Measurements from ENCODE around the gene FAF1. TPM values are rescaled to one million over a fixed set of nuclear protein-coding genes. Genes with fewer than 3 reads are reported as not detected.

Gene FAF1
- total and polyA plus RNA-seq, 2 donors (not counting 3 experiments of a cell fraction or from before 2014, with no cell fraction given), result 9.0 to 57.6 TPM

DNA sequence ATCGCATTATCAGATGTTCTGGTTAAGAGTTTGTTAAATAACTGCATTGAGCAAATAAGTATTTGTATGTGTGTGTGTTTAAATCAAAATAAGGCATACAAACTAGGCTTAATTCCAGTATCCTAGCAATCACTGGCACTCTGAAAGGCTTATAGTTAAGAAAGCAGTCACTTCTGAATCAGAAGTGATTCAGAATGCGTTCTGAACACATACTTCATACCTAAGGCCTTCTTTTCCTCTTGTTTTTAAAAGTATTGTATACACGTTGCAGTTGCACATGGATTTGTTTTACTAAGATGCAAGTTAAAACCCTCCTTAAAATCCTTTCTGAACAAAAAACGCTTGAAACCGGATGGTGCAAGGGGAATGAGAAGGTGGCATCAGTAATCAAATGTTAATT lies 298.4 kb downstream of the FAF1 start:
- DNase-seq (ENCODE audit: low read depth, low spot score) (no peak), FAIRE-seq (no peak)
- Histone ChIP-seq H3K27ac (ENCODE audit: insufficient read depth, low read depth, low read length) (no peak overlapping the region), H2AFZ (ENCODE audit: low read depth, low read length) (no peak overlapping the region), H3K9me1 (replicated peaks; ENCODE audit: control insufficient read depth, extremely low read depth, insufficient read depth, low read length) (no peaks in the 10 kb centered on the region), H3K4me1 (ENCODE audit: control insufficient read depth, extremely low read depth, insufficient read depth, low read length) (no peaks in the 10 kb centered on the region), H3K9me3 (replicated peaks; ENCODE audit: control insufficient read depth, insufficient read depth, low read length) (no peaks in the 10 kb centered on the region), H3K36me3 (ENCODE audit: control insufficient read depth in 2 of 2, extremely low read depth in 1 of 2, insufficient read depth in 2 of 2, low read length in 2 of 2) (no peaks in the 10 kb centered on the region), H3K4me3 (replicated peaks in 1 of 3; ENCODE audit: insufficient read depth in 1 of 3, low read depth in 1 of 3, low read length in 3 of 3) (no peak overlapping the region), H3K4me2 (ENCODE audit: insufficient read depth, low read length) (no peak overlapping the region), H3K27me3 (ENCODE audit: control insufficient read depth in 2 of 2, insufficient read depth in 2 of 2, low read length in 2 of 2) (no peaks in the 10 kb centered on the region), H3K79me2 (ENCODE audit: control insufficient read depth, insufficient read depth, low read length) (no peaks in the 10 kb centered on the region), H3K9ac (replicated peaks; ENCODE audit: extremely low read depth, insufficient read depth, low read length) (no peak overlapping the region), H4K20me1 (replicated peaks; ENCODE audit: control insufficient read depth, extremely low read depth, insufficient read depth, low read length) (no peaks in the 10 kb centered on the region)
- CTCF ChIA-PET, result interaction anchor here (1.1 kb wide), 1 partner anchor 14 kb away, joined by 3 read pairs; no protein-coding TSS in a partner anchor
- TF ChIP-seq, protein P1, sequence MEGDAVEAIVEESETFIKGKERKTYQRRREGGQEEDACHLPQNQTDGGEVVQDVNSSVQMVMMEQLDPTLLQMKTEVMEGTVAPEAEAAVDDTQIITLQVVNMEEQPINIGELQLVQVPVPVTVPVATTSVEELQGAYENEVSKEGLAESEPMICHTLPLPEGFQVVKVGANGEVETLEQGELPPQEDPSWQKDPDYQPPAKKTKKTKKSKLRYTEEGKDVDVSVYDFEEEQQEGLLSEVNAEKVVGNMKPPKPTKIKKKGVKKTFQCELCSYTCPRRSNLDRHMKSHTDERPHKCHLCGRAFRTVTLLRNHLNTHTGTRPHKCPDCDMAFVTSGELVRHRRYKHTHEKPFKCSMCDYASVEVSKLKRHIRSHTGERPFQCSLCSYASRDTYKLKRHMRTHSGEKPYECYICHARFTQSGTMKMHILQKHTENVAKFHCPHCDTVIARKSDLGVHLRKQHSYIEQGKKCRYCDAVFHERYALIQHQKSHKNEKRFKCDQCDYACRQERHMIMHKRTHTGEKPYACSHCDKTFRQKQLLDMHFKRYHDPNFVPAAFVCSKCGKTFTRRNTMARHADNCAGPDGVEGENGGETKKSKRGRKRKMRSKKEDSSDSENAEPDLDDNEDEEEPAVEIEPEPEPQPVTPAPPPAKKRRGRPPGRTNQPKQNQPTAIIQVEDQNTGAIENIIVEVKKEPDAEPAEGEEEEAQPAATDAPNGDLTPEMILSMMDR (IDR thresholded peaks at IDR 0.05; ENCODE audit: extremely low read depth in 1 of 2, insufficient read depth in 1 of 2, low read depth in 1 of 2, low read length in 2 of 2), result no peak
- no peak for TF ChIP-seq EZH2 (IDR thresholded peaks at IDR 0.05; ENCODE audit: borderline replicate concordance, low read depth, low read length, severe bottlenecking)
- TF ChIP-seq, protein P2, sequence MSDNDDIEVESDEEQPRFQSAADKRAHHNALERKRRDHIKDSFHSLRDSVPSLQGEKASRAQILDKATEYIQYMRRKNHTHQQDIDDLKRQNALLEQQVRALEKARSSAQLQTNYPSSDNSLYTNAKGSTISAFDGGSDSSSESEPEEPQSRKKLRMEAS (IDR thresholded peaks at IDR 0.05; ENCODE audit: insufficient read depth, insufficient read length), result no peak
- TF ChIP-seq POLR2A (IDR thresholded peaks at IDR 0.05; ENCODE audit: low read depth, low read length), result no peak
- no peak for TF ChIP-seq FOS (IDR thresholded peaks at IDR 0.05; ENCODE audit: borderline replicate concordance, insufficient read depth, low read length)
- POLR2A ChIA-PET, result no interaction called here
- BruUV-seq (replicated peaks), result no TSS peak
- intact Hi-C loops (cut with micrococcal nuclease) (no loop called here), dilution Hi-C loops (cut with MboI; ENCODE audit: extremely low pct_ligation_motif_present, low sequenced_read_pairs) (no loop called here)

DNA sequence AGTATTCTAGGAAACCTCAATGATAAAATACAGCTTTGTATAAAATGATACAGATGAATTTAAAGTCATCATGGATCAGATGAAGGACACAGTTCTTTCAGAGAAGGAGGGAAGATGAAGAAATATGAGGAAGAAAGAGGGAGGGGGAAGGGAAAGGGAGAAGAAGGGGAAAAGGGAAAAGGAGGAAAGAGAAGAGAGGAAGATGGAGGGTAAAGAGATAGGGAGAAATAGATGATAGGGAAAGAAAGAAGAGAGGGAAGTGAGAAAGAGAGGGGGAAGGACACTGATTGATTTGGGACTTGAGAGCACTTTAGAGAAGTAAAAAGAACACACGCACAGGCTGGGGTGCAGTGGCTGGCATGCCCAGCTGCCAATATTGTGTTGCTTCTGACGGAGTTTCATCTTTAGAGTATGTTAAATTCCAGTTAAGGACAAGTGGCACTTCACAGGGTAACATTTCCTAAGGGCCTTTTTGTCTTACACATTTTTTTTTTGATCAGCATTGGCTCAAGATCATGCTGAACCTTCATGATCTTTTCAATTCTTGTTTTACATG lies 300.9 kb downstream of the FAF1 start:
- Histone ChIP-seq H2AFZ (ENCODE audit: low read depth, low read length) (no peak overlapping the region), H3K9me3 (replicated peaks; ENCODE audit: control insufficient read depth, insufficient read depth, low read length) (no peaks in the 10 kb centered on the region), H3K9me1 (replicated peaks; ENCODE audit: control insufficient read depth, extremely low read depth, insufficient read depth, low read length) (no peaks in the 10 kb centered on the region), H3K27ac (ENCODE audit: insufficient read depth, low read depth, low read length) (no peak overlapping the region), H3K4me3 (replicated peaks in 1 of 3; ENCODE audit: insufficient read depth in 1 of 3, low read depth in 1 of 3, low read length in 3 of 3) (no peak overlapping the region), H3K4me1 (ENCODE audit: control insufficient read depth, extremely low read depth, insufficient read depth, low read length) (no peaks in the 10 kb centered on the region), H3K9ac (replicated peaks; ENCODE audit: extremely low read depth, insufficient read depth, low read length) (no peak overlapping the region), H3K79me2 (ENCODE audit: control insufficient read depth, insufficient read depth, low read length) (no peaks in the 10 kb centered on the region), H3K27me3 (ENCODE audit: control insufficient read depth in 2 of 2, insufficient read depth in 2 of 2, low read length in 2 of 2) (no peaks in the 10 kb centered on the region), H3K4me2 (ENCODE audit: insufficient read depth, low read length) (no peak overlapping the region), H3K36me3 (ENCODE audit: control insufficient read depth in 2 of 2, extremely low read depth in 1 of 2, insufficient read depth in 2 of 2, low read length in 2 of 2) (no peaks in the 10 kb centered on the region), H4K20me1 (replicated peaks; ENCODE audit: control insufficient read depth, extremely low read depth, insufficient read depth, low read length) (no peaks in the 10 kb centered on the region)
- FAIRE-seq (no peak), DNase-seq (ENCODE audit: low read depth, low spot score) (no peak)
- CTCF ChIA-PET, result no interaction called here
- BruUV-seq (replicated peaks), result no TSS peak
- POLR2A ChIA-PET, result no interaction called here
- dilution Hi-C loops (cut with MboI; ENCODE audit: extremely low pct_ligation_motif_present, low sequenced_read_pairs) (no loop called here), intact Hi-C loops (cut with micrococcal nuclease) (no loop called here)
- TF ChIP-seq MYC (IDR thresholded peaks at IDR 0.05; ENCODE audit: low read depth, low read length), result no peak
- TF ChIP-seq POLR2A (IDR thresholded peaks at IDR 0.05; ENCODE audit: low read depth, low read length), result no peak
